Effector CD4-positive, alpha-beta T cell (primary cell): ENCODE data around the gene TAS1R1.
"Not testable (repeated sequence)": the region's sequence is repeated elsewhere in the genome, so short reads cannot be mapped to it uniquely, and the experiment has no call there.

Source experiments
- DNase-seq: peaks from one replicate; pipeline ENCODE4 v3.0.0-alpha.2; 2020

Gene TAS1R1

DNA sequence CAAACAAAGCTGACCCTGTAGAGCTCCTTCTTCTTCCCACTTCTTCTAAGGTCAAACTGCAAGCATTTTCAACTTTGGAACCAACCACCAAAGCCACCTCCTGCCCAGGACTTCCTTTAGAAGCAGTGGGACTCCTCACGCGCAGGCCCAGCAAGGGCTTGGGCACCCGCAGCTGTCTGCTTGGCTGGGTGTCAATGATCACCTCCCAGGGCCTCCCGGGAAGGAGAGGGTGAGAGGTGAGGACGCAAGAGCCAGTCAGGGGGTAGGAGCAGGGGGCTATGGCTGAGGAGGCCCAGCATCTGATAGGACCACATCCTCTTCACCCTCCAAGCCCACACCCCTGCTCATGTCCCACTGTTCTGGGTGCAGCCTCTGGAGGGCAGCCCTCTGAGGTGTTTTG lies 37.3 kb downstream of the TAS1R1 start:
- no peak for DNase-seq

DNA sequence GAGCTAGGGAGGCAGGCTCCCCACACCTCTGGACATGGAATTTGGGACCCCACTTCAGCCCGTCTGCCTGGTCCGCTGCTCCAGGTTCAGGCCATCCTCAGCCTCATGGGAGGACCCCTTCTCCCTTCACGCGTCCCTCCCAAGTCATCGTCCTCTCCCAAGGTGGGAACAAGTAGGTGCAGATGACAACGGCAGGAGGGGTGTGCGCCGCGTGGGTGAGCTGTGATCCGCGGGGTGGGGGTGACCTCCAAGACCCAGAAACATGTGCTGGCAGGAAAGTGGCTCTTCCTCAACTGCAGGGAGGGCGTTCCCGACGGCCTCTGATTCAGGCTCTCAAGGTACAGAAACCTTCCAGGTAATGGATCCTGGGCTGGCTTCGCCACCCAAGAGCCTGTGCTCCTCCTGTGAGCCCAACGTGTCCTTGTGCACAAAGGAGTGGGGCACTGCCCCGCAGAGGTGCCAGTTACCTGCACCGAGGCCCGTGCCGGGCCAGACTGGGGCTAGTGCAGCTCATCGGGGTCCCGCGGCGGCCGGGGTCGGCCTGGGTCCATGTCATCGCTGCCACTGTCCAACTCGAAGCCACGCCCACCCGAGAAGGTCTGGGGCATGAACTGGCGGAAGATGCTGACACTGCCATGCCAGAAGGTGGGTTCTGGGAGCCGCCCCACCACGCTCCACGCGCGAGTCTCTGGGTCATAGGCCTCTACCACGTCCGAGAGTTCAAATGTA lies 37.9 kb downstream of the TAS1R1 start:
- no peak for DNase-seq

DNA sequence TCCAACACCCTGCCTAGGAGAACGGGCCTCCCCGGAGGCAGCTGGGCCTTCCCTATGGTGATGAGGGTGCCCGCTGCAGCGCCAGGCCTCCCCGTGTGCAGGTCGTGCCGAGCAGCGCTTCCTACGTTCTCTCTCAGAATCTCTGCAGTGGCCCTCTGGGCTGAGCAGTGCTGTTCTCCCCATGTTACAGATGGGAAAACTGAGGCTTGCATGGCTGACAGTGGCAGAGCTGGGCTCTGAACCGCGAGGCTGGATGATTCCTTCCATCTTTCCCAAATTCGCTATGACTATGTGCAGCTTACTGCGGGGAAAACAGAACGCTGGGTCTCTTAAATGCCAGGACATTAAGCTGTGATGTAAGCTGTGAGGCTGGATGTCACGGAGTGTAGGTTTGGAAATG lies 38.7 kb downstream of the TAS1R1 start:
- no peak for DNase-seq

DNA sequence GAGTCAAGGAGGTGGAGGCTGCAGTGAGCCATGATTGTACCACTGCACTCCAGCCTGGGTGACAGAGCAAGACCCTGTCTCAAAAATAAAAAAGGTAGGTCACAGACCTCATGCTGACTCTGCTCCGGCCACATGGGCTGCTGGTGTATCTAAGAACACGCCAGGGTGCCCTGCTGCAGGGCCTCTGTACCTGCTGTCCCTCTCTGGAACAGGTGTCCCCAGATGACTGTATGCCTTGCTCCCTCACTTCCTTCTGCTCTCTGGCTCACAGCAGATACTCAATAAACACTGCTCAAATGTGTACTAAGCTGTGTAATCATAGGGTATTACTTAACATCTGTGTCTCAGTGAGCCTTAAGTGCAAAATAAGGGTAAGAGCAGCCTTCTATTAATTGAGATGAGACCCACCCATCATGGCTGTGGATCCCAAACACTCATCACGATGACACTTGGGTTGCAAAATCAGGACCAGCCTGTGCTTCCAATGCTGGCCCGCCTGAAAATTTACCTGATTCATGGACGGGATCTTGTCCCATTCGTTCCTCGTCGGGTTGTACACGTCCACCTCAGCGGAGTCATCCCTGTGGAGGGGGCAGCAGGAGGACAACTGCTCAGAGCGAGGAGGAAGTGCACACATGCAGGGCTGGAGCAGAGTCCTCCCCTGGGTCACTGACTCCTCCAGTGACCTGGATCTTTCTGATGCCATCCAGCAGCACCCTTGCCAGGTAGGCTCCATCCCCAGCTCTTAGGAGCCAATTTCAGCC lies 40.1 kb downstream of the TAS1R1 start:
- DNase-seq, result no peak

DNA sequence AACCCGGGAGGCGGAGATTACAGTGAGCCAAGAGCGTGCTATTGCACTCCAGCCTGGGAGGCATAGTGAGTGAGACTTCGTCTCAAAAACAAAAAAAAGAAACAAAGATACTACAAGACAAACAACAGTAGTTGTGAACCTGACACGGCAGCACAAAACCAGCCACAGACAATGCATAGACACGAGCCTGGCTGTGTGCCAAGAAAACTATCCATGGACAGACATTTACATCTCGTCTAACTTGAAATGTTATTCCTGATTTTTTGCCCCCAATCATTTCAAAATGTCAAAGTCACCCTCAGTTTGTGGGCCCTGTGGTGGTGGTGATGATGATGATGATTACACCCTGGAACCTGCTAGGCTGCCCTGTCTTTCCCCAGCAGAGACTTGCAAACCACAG lies 41.2 kb downstream of the TAS1R1 start:
- DNase-seq, result no peak

DNA sequence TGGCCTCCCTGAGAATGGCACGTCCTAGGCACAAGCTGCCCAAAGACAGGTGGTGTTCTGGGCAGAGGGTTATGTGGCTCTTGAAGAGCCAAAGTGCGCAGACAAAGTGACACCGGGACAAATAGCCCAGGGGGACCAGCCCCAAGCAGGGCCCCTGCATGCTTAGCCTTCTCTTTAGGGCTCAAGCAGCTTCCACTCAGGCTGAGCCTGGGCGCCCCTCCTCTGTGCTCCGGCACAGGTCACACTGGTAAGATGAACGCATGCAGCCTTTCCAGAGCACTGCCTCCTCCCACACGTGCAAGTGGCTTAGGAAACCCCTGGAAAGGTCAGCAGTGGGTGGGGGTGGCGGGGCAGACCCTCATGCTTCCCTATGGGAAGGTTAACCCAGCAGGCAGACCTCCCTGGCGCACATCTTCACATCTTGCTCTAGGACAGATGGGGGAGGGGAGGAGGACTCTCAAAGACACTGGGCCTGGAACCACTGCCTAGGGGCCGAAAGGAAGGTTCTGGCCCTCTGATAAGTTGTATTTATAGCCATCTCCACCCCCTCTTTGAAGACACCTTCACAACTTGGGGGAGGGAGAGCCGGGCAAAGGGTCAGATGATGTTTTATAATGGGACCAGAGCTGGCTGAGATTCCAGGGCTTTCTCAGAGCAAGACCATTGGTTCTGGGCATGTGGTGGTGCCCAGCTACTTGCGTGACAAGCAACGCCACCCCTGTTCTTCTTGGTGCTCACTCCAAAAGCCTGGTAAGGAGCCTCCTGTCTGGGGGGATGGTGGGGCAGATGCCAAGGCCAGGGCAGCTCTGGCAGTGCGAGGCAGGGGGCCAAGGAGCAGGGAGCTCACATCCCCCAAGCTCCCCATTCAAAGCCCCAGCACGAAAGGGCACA lies 42.0 kb downstream of the TAS1R1 start:
- no peak for DNase-seq

DNA sequence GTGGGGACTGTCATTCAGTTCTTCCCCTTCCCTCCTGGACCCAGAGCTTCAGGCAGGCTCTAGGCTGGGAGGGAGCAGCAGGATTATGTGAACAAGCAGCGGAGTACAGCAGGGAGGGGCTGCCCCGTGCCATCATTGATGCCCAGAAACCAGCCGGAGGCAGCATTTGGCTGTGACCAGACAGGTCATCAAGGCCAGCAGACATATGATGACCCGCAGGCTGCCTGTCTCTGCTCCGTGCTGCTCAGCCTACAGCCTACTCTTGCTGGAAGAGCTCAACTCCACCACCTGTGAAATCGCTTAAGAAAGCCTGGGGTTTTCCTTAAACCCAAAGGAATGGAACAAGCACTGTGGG lies 42.6 kb downstream of the TAS1R1 start:
- no peak for DNase-seq

DNA sequence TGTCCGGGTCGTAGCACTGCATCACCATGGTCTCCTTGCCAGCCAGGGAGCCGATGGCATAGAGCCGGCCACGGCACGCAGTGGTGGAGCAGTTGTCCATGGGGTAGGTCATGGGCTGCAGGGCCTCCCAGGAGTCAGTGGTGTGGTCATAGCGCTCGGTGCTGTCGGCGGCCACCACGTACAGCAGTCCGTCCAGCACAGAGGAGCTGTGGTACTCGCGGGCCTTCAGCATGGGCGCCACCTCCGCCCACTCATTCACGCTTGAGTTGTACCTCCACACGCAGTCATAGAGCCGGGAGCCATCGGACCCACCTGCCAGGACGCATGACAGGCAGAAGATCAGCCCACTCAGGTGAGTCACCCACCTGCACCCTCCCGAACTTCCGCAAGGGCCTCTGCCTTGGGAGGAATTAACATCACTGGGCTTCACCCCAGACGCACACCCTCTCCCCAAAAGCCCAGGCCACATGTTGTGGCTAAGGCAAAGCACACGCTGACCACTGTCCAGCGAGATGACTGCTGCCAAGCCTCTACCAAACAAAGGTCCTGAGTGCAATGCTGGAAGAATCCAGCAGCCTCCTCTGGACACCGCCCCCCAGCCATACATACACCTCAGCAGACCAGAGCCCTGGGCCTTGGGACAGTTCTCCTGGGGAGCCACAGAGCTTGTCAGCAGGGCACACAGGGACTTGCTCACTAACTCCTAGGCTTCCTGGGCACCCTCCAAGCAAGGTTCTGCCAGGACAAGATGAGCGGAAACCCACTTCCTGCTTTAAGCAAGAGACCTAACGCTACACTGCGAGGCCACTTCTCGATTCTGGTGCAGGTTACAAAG lies 44.3 kb downstream of the TAS1R1 start:
- DNase-seq, result peak; percentile 42

DNA sequence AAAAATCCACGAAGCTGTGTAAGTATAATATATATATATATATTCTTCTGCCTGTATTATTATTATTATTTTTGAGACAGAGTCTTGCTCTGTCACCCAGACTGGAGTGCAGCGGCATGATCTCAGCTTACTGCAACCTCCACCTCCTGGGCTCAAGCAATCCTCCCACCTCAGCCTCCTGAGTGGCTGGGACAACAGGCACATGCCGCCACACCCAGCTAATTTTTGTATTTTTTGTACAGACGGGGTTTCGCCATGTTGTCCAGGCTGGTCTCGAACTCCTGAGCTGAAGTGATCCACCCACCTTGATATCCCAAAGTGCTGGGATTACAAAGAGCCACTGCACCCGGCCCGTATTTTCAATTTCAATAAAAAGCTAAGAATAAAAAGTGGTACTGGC lies 44.9 kb downstream of the TAS1R1 start:
- DNase-seq, result not testable (repeated sequence)

DNA sequence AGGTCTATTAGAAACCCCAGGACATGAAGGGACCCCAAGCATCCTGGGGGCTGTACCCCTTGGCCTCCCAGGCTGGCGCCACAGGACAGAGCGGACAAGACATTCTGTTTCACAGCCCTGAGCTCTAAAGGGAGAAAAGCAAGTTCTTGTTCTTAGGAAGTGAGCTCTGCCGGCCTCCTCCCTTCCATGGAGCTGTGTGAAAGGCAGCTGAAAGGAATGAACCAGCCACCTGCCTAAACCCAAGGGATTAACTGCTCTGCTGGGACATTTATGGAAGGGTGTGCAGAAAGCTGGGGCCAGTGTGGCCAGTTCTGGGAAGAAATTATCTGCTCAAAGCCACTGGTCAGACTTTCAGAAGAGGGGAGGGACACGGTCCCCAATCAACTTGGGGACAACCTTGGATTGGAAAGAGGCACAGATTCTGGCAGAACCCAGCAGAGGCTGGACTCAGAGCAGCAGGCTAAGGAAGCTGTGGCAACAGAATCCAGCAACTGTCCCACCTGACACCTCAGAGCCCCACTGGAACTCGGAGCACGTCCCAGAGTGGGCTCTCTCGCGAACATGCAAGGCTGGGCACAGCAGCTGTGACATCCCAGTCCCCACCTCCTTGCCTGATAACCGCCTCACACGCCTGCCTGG lies 45.4 kb downstream of the TAS1R1 start:
- no peak for DNase-seq

DNA sequence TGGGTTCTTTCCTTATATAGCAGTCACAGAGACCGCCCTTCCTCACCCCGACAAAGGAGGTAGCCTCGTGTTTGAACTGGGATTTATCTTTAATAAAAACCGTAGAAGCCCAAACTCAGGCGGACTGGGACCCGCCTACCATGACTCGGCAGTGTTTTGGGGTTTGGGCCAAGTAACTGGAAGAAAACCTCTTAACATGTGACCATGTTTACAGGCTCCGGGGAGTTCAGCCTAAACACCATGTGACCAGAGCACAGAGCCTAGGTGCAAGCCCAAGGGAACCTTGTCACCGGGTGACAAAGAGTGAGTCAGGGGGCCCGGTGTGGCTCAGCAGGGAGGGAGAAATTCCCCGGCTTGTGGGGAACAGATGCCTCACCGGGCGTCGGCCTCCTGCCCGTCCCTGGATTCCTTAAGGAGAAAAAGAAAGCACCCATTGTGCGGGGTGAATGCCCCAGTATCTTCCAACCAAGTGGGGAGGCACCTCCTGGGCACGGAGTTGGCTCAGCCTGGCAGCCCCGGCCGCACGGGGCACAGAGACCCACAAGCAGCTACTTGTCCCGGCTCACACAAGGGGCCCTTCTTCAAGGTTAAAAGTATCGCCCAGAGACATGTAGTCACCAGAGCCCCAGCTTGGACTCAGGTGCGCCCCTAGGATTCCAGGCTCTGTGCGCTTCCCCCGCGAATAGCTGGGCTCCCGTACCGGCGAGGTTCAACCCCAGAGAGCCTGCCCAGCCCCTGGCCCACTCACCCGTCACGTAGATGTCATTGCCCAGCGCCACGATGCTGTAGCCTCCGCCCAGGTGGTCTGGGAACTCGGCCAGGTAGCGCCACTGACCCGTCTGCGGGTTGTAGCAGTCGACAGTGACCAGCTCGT lies 46.2 kb downstream of the TAS1R1 start:
- peak; percentile 68 for DNase-seq

DNA sequence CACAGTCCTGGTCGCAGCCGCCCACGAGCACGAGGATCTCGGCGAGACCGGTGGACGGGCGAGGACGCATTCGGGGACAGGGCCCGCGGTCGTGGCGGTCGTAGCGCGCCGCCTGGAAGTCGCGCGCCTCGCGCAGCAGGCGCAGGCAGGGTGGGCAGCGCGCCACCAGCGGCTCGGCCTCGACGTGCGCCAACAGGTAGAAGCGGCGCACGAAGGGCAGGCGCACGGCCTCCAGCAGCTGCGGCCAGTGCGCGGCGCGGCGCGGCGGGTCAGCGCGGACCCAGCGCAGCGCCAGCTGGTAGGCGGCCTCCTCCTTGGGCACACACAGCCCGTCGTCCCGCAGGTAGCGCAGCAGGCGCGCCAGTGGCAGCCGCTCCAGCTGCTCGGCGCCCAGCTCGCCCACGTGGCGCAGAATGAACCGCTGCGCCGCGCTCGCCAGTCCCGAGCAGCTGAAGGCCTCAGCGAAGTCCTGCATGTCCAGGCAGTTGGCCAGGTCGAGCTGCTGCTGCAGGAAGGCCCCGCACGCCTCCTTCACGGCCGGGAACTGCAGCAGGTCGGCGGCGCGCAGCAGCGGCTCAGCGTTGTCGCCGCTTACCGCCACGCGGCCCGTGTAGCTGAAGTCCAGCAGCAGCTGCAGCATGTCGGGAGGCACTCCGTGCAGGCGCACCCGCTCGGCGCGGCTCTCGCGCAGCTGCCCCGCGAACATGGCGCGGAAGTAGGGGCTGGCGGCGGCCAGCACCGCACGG lies 47.0 kb downstream of the TAS1R1 start:
- DNase-seq, result no peak

DNA sequence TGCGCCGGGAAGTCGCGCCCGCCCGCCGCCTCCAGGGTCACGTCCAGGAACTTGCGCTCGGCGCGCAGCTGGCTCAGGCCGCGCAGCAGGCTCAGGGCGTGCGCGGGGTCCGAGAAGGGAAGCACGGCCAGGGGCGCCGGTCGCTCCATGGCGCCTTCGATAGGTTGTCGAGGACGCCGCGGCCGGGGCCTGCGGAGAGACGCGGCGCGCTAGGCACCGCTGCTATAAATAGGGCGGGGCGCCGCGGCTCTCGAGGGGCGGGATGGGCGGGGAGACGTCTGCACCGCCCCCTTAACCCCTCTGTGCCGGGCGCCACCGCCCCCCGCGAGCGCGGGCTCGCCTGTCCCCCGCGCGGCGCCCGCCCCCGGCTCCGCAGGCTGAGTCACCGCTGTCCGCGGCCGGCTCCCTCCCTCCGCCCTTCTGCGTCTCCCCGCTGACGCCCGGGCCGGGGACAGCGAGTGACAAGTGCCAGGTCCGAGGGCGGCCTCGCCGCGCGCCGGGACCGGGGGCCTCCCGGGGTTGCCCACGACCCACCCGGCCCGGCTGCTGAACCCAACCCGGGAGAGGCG lies 47.6 kb downstream of the TAS1R1 start, which contains the start of gene KLHL21:
Gene KLHL21, minus strand, starts transcription at position 201 of the 569 bp plus-strand sequence. Its CDS starts 52 bp downstream, at position 149.
- peak; percentile 76 for DNase-seq

DNA sequence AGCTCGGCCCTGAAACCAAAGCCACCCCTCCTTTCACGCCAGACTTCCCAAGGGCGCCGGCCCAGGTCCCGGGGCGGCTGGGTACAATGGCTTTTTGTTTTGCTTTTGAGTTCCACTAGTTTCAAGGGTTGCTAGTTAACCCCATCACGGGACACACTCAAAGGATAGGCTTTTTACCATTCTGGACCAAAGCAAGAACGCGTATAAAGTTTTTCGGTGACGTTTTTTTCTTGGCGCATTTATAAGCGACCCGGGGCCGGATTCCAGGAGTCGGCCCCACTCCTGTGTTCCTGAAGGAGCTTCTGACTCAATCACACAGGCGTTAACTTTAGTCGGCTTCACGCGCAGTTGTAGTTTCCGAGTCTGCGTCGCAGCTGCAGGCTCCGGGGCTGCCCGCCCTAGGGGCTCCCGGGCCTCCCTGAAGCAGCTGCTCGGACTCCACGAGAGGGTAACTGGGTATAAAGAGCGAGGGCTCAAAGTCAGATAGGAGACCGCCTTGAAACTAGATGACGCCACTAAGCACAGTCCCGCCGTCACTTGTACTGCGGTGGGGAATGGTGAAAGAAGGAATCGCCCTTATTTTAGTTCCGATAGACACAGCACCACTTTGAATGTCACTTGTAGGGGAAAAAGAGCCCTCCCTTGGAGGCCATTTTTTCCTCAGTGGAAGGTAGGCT lies 48.3 kb downstream of the TAS1R1 start:
- DNase-seq, result peak; percentile 33

DNA sequence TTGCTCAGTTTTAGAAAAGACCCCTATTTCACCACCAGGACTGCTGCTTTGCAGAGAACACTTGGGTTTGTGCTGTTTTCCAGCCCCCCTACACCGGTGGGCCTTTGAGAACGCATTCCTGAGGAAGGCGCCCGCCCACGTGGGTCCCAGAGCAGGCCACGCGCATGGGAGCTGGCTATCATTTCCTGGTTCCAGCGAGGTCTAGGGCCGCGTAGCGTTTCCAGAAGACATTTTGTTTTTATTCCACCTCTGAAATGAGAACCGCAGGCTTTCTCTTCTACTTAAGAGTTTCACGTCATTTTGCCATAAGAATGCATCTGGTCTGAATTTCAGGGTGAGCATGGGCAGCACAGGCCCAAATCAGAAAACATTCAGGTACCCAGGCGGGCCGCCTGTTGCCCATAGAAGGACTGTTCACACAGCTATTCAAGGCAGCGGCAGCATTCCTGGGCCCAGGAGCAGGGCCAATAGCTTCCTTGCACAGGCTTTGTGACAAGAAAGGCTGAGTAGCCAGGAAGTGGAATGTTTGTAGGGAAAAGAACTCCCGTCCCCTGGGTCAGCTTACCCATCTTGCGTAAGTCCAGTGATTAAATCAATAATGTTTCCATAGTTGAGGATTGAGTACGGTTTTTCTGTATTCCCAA lies 48.9 kb downstream of the TAS1R1 start:
- DNase-seq, result no peak

DNA sequence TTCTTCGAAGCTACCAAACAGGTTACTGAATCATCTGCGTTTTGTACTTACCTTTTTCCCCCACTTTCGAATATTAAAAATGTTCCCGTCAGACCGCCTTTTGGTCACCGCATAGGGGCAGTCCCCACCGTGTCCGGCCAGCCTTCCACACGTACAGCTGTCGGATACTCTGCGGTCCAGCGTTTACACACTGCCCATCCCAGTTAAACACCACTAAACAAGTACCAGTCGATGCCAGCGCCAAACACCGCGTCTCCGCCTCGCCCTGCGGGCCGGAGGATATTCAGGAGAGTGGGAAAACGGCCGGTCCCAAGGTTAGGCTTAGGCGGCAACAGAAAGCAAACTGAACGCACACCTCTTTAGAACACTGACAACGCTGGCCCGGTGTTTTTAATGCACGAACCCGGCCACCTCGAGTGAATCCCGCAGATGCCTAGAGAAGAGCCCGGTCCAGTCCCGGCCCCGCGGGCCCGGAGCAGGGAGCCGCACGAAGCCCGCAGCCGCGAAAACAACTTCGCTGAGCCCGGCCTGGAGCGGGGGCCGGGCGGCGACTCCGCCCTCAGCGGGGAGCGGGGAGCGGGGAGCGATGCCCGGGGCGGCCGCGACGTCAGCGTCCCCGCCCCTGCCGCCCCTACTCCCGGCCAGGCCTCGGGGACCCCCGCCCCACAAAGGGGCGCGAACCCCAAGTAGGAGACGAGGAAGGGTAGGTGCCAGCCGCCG lies 57.7 kb downstream of the TAS1R1 start:
- peak; percentile 12 for DNase-seq

DNA sequence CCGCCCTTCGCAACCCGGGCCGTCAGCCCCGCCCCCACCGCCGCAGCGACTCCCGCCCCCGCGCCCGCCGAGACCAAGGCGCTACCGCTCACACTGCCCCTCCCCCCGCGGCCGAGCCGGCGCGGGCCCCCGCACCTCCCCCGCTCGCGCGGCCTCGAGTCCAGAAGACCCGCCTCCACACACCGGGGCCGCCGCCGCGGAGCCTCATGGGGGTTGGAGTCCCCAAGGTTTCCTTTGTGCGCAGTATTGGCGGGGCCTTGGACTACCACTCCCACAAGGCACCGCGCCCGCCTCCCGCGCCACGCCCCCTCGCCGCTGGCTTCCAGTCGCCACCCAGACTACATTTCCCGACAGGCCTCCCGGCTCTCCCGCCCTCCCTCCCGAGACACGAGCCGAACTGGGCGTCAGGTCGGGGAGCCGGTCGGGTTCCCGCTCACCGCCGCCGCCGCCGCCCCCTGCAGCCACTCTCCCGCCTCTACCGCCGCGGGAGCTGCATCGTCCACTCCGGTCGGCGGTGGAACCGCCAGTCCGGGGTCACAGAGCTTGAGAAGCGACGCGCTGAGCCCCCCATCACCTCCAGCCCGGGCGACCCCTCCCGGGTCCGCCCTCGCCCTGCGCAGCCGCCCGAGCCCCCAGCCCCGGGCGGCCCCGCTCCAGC lies 58.4 kb downstream of the TAS1R1 start, which contains the start of gene PHF13:
Gene PHF13, plus strand, starts transcription at position 371 of the 658 bp plus-strand sequence. CDS start 336 bp downstream, outside the sequence.
- peak; percentile 99 for DNase-seq
